Mesothelial cell of epicardium (in vitro differentiated cells): Measurements from ENCODE around the gene HCST. TPM values are rescaled to one million over a fixed set of nuclear protein-coding genes. Genes with fewer than 3 reads are reported as not detected.

ENCODE experiments used
- DNase-seq, 2 experiments: peaks; one replicate each; pipeline ENCODE4 v3.0.0; 2021; ENCODE audit warnings: low spot score in 2 of 2; ENCODE audit not compliant: unreplicated experiment in 2 of 2
- H3K27ac Mint-ChIP-seq: 2 replicates; pipeline ENCODE4 v1.8.0; 2021; ENCODE audit warnings: mixed read lengths
- H3K27me3 Mint-ChIP-seq: 2 replicates; pipeline ENCODE4 v1.8.0; 2021; ENCODE audit warnings: low read depth, mixed read lengths
- H3K36me3 Mint-ChIP-seq: 2 replicates; pipeline ENCODE4 v1.8.0; 2021; ENCODE audit warnings: mixed read lengths
- H3K4me1 Mint-ChIP-seq: 2 replicates; pipeline ENCODE4 v1.8.0; 2021; ENCODE audit warnings: mixed read lengths
- H3K4me3 Mint-ChIP-seq: 2 replicates; pipeline ENCODE4 v1.8.0; 2021; ENCODE audit warnings: mild to moderate bottlenecking, moderate library complexity, mixed read lengths
- H3K9me3 Mint-ChIP-seq: 2 replicates; pipeline ENCODE4 v1.8.0; 2021; ENCODE audit warnings: mixed read lengths
- CTCF ChIP-seq: fragments of 200-600 bp; sonication (generic); IDR thresholded peaks from one replicate; pipeline ENCODE4 v1.5.0; 2021; ENCODE audit warnings: antibody characterized with exemption; ENCODE audit not compliant: unreplicated experiment
- total RNA-seq: library from RNA; stranded (reverse); gene quantifications from 3 replicates; pipeline ENCODE4 v1.2.1, GENCODE V29; 2021

The HCST gene
- total RNA-seq, 1 donor from 2014 or later = 0.92 TPM

- no peak for TF ChIP-seq CTCF
- Mint-ChIP-seq H3K9me3 (no peaks in the 10 kb centered on the region), H3K4me1 (peaks cover 27% of the 10 kb centered on the region), H3K27ac (no peak overlapping the region), H3K4me3 (no peak overlapping the region), H3K36me3 (peaks cover 22% of the 10 kb centered on the region), H3K27me3 (no peaks in the 10 kb centered on the region)
- DNase-seq = no peak
Observed at GRCh38 chr19:35940078-35940775, 37.9 kb downstream of the HCST start.

GRCh38 chr19:35940839-35941238 lies 38.5 kb downstream of the HCST start:
- no peak overlapping the region for H3K27ac Mint-ChIP-seq
- no peaks in the 10 kb centered on the region for H3K9me3 Mint-ChIP-seq
- no peak for TF ChIP-seq CTCF
- H3K36me3 Mint-ChIP-seq = peaks cover 22% of the 10 kb centered on the region
- no peak overlapping the region for H3K4me3 Mint-ChIP-seq
- no peaks in the 10 kb centered on the region for H3K27me3 Mint-ChIP-seq
- peaks cover 22% of the 10 kb centered on the region for H3K4me1 Mint-ChIP-seq
- DNase-seq = no peak

- Mint-ChIP-seq H3K4me3 (no peak overlapping the region), H3K4me1 (peaks cover 16% of the 10 kb centered on the region), H3K27me3 (no peaks in the 10 kb centered on the region), H3K36me3 (peaks cover 22% of the 10 kb centered on the region), H3K27ac (no peak overlapping the region), H3K9me3 (no peaks in the 10 kb centered on the region)
- DNase-seq = no peak
- no peak for TF ChIP-seq CTCF
Observed at GRCh38 chr19:35942235-35942634, 39.9 kb downstream of the HCST start.

- H3K9me3 Mint-ChIP-seq = no peaks in the 10 kb centered on the region
- no peaks in the 10 kb centered on the region for H3K27me3 Mint-ChIP-seq
- H3K4me3 Mint-ChIP-seq = no peak overlapping the region
- no peak overlapping the region for H3K27ac Mint-ChIP-seq
- TF ChIP-seq CTCF = no peak
- DNase-seq = no peak
- H3K36me3 Mint-ChIP-seq = peaks cover 22% of the 10 kb centered on the region
- peaks cover 3% of the 10 kb centered on the region for H3K4me1 Mint-ChIP-seq
Observed at GRCh38 chr19:35943321-35944301, 41.3 kb downstream of the HCST start.

GRCh38 chr19:35944556-35944955 lies 42.2 kb downstream of the HCST start:
- no peak overlapping the region for H3K27ac Mint-ChIP-seq
- H3K4me3 Mint-ChIP-seq = no peak overlapping the region
- H3K36me3 Mint-ChIP-seq = peaks cover 22% of the 10 kb centered on the region

More at GRCh38 chr19:35944556-35944955, 42.2 kb downstream of the HCST start:
- Mint-ChIP-seq H3K4me1 (peaks cover 3% of the 10 kb centered on the region), H3K27me3 (no peaks in the 10 kb centered on the region), H3K9me3 (no peaks in the 10 kb centered on the region)
- DNase-seq = no peak
- no peak for TF ChIP-seq CTCF
